K562 (cell line): ENCODE measurements around the gene EPYC. TPM values are rescaled to one million over a fixed set of nuclear protein-coding genes. Genes with fewer than 3 reads are reported as not detected.

Experiments
- ATAC-seq: fragments of 200-7000 bp; cut with Tn5 transposase; 3 replicates; pipeline ENCODE4 v1.9.1; 2020; ENCODE audit warnings: moderate library complexity
- BruUV-seq: library from RNA; stranded (reverse); fragments of 400-500 nt; replicated peaks from 2 replicates; lab custom pipeline; 2021; lab: Mats Ljungman, UMichigan
- CTCF ChIA-PET: fragments of 300-600 bp; formaldehyde crosslinking; extraction: SDS; loops from one replicate; lab custom pipeline; 2021; ENCODE audit warnings: low intra/inter-chr PET ratio; lab: Yijun Ruan, JAX
- POLR2A ChIA-PET: fragments of 300-600, 350-650 bp; sonication (Branson Sonifier 250); formaldehyde crosslinking; extraction: SDS; loops from one replicate; lab custom pipeline; 2021; ENCODE audit warnings: antibody characterized with exemption, inconsistent platforms; lab: Yijun Ruan, JAX
- DNase-seq, 4 experiments: peaks; one replicate each; pipeline versions ENCODE4 v3.0.0 to v3.0.0-alpha.2; 2011 to 2018; ENCODE audit warnings: low spot score in 3 of 4, mixed read lengths in 3 of 4; ENCODE audit errors: extremely low read depth in 1 of 4
- FAIRE-seq: peaks from 2 replicates; lab custom pipeline; 2011; peaks lifted over from hg19 to GRCh38; lab: Jason Lieb, UNC
- H2AFZ ChIP-seq: 2 replicates; pipeline ENCODE4 v1.6.0; 2011; ENCODE audit warnings: low read depth, low read length, control low read depth, inconsistent platforms
- H3K27ac ChIP-seq: fragments of 200-600 bp; 3 replicates; pipeline ENCODE4 v1.8.0; 2011; ENCODE audit warnings: low read depth, mild to moderate bottlenecking, control low read depth, inconsistent platforms, low read length, moderate library complexity, mixed read lengths; ENCODE audit errors: extremely low read depth
- H3K27me3 ChIP-seq, 2 experiments: fragments of 300-600 bp in 1 of 2; 2 replicates in 1 of 2; 3 replicates in 1 of 2; pipeline versions ENCODE4 v1.6.0 to v1.8.0; 2011; ENCODE audit warnings: inconsistent platforms in 2 of 2, low read length in 2 of 2, mild to moderate bottlenecking in 1 of 2, mixed read lengths in 1 of 2, moderate library complexity in 1 of 2; ENCODE audit not compliant: control insufficient read depth in 2 of 2, insufficient read depth in 2 of 2
- H3K36me3 ChIP-seq: fragments of 300-600 bp; 3 replicates; pipeline ENCODE4 v1.8.0; 2011; ENCODE audit warnings: mild to moderate bottlenecking, low read length, inconsistent platforms; ENCODE audit not compliant: control insufficient read depth, insufficient read depth
- H3K4me1 ChIP-seq, 2 experiments: fragments of 200-600 bp in 1 of 2; replicated peaks in 1 of 2; 2 replicates in 1 of 2; 3 replicates in 1 of 2; pipeline versions ENCODE4 v1.5.1 to v1.8.0; 2011; ENCODE audit warnings: inconsistent platforms in 2 of 2, low read length in 2 of 2, mild to moderate bottlenecking in 1 of 2, mixed read lengths in 1 of 2, moderate library complexity in 1 of 2; ENCODE audit not compliant: control insufficient read depth in 2 of 2, insufficient read depth in 2 of 2
- H3K4me2 ChIP-seq: 2 replicates; pipeline ENCODE4 v1.6.1; 2011; ENCODE audit warnings: low read length, control low read depth, inconsistent platforms, mixed read lengths; ENCODE audit not compliant: insufficient read depth
- H3K4me3 ChIP-seq: fragments of 200-600 bp; sonication (generic), shearing (Covaris generic); 2 replicates; pipeline ENCODE4 v1.5.1; 2016; ENCODE audit warnings: control low read depth, inconsistent platforms
- H3K79me2 ChIP-seq: fragments of 200-600 bp; 3 replicates; pipeline ENCODE4 v1.8.0; 2011; ENCODE audit warnings: low read length, inconsistent platforms; ENCODE audit not compliant: control insufficient read depth, insufficient read depth
- H3K9ac ChIP-seq, 2 experiments: 2 replicates each; pipeline versions ENCODE4 v1.6.0 to v1.6.1; 2011; ENCODE audit warnings: low read depth in 2 of 2, low read length in 2 of 2, control low read depth in 1 of 2, inconsistent platforms in 1 of 2, mild to moderate bottlenecking in 1 of 2, mixed read lengths in 1 of 2; ENCODE audit not compliant: insufficient read depth in 1 of 2
- H3K9me1 ChIP-seq: one replicate; pipeline ENCODE4 v1.6.0; 2011; ENCODE audit warnings: inconsistent platforms, mild to moderate bottlenecking, low read length, moderate library complexity; ENCODE audit not compliant: control insufficient read depth, insufficient read depth
- H3K9me3 ChIP-seq: replicated peaks from 2 replicates; pipeline ENCODE4 v1.5.1; 2011; ENCODE audit warnings: low read depth, low read length, inconsistent platforms; ENCODE audit not compliant: control insufficient read depth, insufficient read depth
- H4K20me1 ChIP-seq: replicated peaks from 2 replicates; pipeline ENCODE4 v1.6.1; 2011; ENCODE audit warnings: low read length, inconsistent platforms, mixed read lengths; ENCODE audit not compliant: control insufficient read depth, insufficient read depth
- BRD4 ChIP-seq: fragments of 200-600 bp; sonication (generic); IDR thresholded peaks from 2 replicates; pipeline ENCODE4 v1.6.1; 2017; ENCODE audit warnings: inconsistent platforms
- ELF4 ChIP-seq: fragments of 450-650 bp; formaldehyde crosslinking; IDR thresholded peaks from 2 replicates; pipeline ENCODE4 v1.4.0; 2022; ENCODE audit warnings: missing genetic modification characterization
- LCOR ChIP-seq: sonication (generic); formaldehyde crosslinking; IDR thresholded peaks from 2 replicates; pipeline ENCODE4 v1.8.0; 2022; ENCODE audit warnings: mild to moderate bottlenecking, missing genetic modification reagents
- NCOA6 ChIP-seq: fragments of 450-650 bp; IDR thresholded peaks from 2 replicates; pipeline ENCODE4 v1.6.1; 2017; ENCODE audit warnings: mild to moderate bottlenecking
- NR2F6 ChIP-seq: fragments of 450-650 bp; formaldehyde crosslinking; IDR thresholded peaks from 2 replicates; pipeline ENCODE4 v1.4.0; 2020; ENCODE audit warnings: mild to moderate bottlenecking
- NR4A1 ChIP-seq, 2 experiments: fragments of 250-450 bp in 1 of 2; fragments of 450-650 bp in 1 of 2; sonication (Bioruptor Pico) in 1 of 2; IDR thresholded peaks; 2 replicates each; pipeline versions ENCODE4 v1.4.0 to v1.6.1; 2016 to 2020; ENCODE audit warnings: mild to moderate bottlenecking in 2 of 2, missing compliant biosample characterization in 1 of 2, missing genetic modification characterization in 1 of 2, moderate library complexity in 1 of 2
- RFX5 ChIP-seq: IDR thresholded peaks from 2 replicates; pipeline ENCODE4 v1.6.1; 2011; ENCODE audit warnings: low read depth, mild to moderate bottlenecking, improper control_type of control experiment, low read length
- SAP30 ChIP-seq: fragments of 200-600 bp; sonication (generic); IDR thresholded peaks from 2 replicates; pipeline ENCODE4 v1.6.1; 2012; ENCODE audit warnings: borderline replicate concordance, low read depth, mild to moderate bottlenecking, moderate library complexity, low read length, control low read depth, inconsistent platforms; ENCODE audit not compliant: insufficient read depth, poor library complexity, severe bottlenecking
- SETDB1 ChIP-seq: IDR thresholded peaks from one replicate; pipeline ENCODE4 v1.6.1; 2012; ENCODE audit warnings: low read length, control low read depth, inconsistent platforms
- SRSF3 ChIP-seq: fragments of 200-400 bp; formaldehyde crosslinking; IDR thresholded peaks from 2 replicates; pipeline ENCODE4 v1.6.1; 2016; ENCODE audit warnings: mild to moderate bottlenecking, low read length, moderate library complexity; ENCODE audit not compliant: insufficient read depth
- TAL1 ChIP-seq: fragments of 450-650 bp; IDR thresholded peaks from 2 replicates; pipeline ENCODE4 v1.6.1; 2016; ENCODE audit warnings: mild to moderate bottlenecking
- ZNF589 ChIP-seq: fragments of 200-800 bp; sonication (Bioruptor generic); IDR thresholded peaks from 2 replicates; pipeline ENCODE4 v1.6.1; 2016; ENCODE audit warnings: low read depth, missing genetic modification characterization, missing compliant biosample characterization
- ZNF76 ChIP-seq: fragments of 250-450 bp; sonication (Bioruptor Pico); IDR thresholded peaks from 2 replicates; pipeline ENCODE4 v1.4.0; 2020; ENCODE audit warnings: mild to moderate bottlenecking, moderate library complexity, borderline replicate concordance
- ZNF778 ChIP-seq: fragments of 450-650 bp; formaldehyde crosslinking; IDR thresholded peaks from 2 replicates; pipeline ENCODE4 v1.4.0; 2020; ENCODE audit warnings: mild to moderate bottlenecking, moderate library complexity
- WGBS: fragments of 100-300 bp; shearing (Covaris generic); methylation state at CpG from one replicate; pipeline ENCODE4 v1.1.6; 2016; ENCODE audit warnings: low coverage, mixed read lengths; ENCODE audit not compliant: insufficient coverage; ENCODE audit errors: missing lambda C conversion rate; 5-methylcytosine and 5-hydroxymethylcytosine counted together
- in situ Hi-C: fragments of 300-500 bp; cut with MboI; formaldehyde crosslinking; loops from 4 replicates; pipeline ENCODE4 v1.15.0; 2018; ENCODE audit warnings: inconsistent platforms, mixed read lengths
- intact Hi-C: fragments of 100-400 bp; cut with micrococcal nuclease; formaldehyde crosslinking; loops from 2 replicates; pipeline ENCODE4 v1.14.2; 2022
- polyA plus RNA-seq, 8 experiments: library from polyadenylated mRNA; depleted of rRNA in 4 of 8; stranded (reverse) in 5 of 8; unstranded in 3 of 8; fragments of >200 nt; fragmentation: Nextera tagmentation in 2 of 8; fragmentation: Illumina TruSeq in 1 of 8; extraction: Ambion mirVana in 2 of 8; extraction: Trizol in 1 of 8; gene quantifications; 2 replicates each; pipeline versions ENCODE4 v1.2.1 to v1.2.3, GENCODE V29; 2011 to 2014; ENCODE audit warnings: inconsistent platforms in 1 of 8, missing spikeins in 1 of 8
- total RNA-seq, 7 experiments: library from RNA; depleted of rRNA in 6 of 7; stranded (reverse); fragments of >200 nt in 6 of 7; fragmentation: Illumina TruSeq in 2 of 7; extraction: Trizol in 2 of 7; gene quantifications; 2 replicates each; pipeline versions ENCODE4 v1.2.1 to v1.2.3, GENCODE V29; 2011 to 2021; ENCODE audit warnings: low replicate concordance in 1 of 7
- TF ChIP-seq, protein P1 (sequence below): fragments of 250-450 bp; sonication (Bioruptor Pico); IDR thresholded peaks from 2 replicates; pipeline ENCODE4 v1.8.0; 2021; ENCODE audit warnings: mild to moderate bottlenecking, moderate library complexity
- TF ChIP-seq, protein P2 (sequence below): fragments of 450-650 bp; formaldehyde crosslinking; IDR thresholded peaks from 2 replicates; pipeline ENCODE4 v1.4.0; 2022; ENCODE audit warnings: missing genetic modification characterization
- TF ChIP-seq, protein P3 (sequence below): fragments of 250-450 bp; sonication (Bioruptor Pico); IDR thresholded peaks from 2 replicates; pipeline ENCODE4 v1.8.0; 2022; ENCODE audit warnings: inconsistent platforms

The EPYC gene
- total and polyA plus RNA-seq, 9 of the 15 experiments (the other 6 are each of a cell fraction or from before 2014, with no cell fraction given): not detected

DNA sequence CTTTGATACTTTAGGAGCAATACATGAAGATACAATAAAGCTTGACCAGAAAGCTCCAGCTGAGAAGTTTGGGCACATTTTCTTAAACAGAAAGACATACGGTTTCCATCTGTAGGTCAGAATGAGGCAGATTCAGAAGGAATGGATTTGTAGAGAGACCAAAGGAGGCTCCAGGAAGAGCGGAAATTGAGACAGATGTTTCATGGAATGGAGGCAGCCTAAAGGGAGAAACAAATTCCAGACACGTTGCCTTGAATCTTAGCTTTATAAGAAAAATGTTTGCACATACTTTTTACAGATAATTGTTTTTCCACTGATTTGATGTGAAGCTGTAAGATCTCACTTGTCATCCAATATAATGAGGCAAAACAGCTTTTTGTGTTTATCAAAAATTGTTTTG is 24.8 kb downstream of the EPYC start (continued):
- TF ChIP-seq, protein P1, sequence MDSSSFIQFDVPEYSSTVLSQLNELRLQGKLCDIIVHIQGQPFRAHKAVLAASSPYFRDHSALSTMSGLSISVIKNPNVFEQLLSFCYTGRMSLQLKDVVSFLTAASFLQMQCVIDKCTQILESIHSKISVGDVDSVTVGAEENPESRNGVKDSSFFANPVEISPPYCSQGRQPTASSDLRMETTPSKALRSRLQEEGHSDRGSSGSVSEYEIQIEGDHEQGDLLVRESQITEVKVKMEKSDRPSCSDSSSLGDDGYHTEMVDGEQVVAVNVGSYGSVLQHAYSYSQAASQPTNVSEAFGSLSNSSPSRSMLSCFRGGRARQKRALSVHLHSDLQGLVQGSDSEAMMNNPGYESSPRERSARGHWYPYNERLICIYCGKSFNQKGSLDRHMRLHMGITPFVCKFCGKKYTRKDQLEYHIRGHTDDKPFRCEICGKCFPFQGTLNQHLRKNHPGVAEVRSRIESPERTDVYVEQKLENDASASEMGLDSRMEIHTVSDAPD (CRISPR knock-in tag): no peak
- TF ChIP-seq, protein P2, sequence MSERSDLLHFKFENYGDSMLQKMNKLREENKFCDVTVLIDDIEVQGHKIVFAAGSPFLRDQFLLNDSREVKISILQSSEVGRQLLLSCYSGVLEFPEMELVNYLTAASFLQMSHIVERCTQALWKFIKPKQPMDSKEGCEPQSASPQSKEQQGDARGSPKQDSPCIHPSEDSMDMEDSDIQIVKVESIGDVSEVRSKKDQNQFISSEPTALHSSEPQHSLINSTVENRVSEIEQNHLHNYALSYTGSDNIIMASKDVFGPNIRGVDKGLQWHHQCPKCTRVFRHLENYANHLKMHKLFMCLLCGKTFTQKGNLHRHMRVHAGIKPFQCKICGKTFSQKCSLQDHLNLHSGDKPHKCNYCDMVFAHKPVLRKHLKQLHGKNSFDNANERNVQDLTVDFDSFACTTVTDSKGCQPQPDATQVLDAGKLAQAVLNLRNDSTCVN: no peak

DNA sequence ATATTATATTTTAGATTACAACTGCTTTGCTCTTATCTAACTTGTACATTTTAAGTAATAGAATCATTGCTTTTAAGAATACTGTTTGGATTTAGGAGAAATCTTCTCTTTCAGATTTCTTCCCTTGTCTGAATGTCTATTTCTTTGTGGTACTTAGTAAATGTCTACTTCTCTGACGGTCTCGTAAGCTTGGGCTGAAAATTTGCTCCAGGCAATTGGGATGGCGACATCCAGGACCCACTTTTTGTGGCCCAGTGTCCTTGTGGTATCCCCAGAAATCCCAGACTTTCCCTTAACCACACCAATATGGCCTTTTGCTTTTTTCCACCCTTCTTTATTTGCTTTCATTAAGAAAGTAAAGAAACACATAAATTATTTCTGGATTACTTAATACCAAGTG is 25.8 kb downstream of the EPYC start:
- Histone ChIP-seq H4K20me1 (no peaks in the 10 kb centered on the region), H3K27me3 (no peaks in the 10 kb centered on the region), H3K4me1 (no peaks in the 10 kb centered on the region), H3K9me3 (no peaks in the 10 kb centered on the region), H3K79me2 (no peaks in the 10 kb centered on the region), H3K9ac (no peak overlapping the region), H3K9me1 (no peaks in the 10 kb centered on the region), H3K4me3 (no peak overlapping the region), H3K4me2 (no peak overlapping the region), H2AFZ (no peak overlapping the region), H3K27ac (no peak overlapping the region), H3K36me3 (no peaks in the 10 kb centered on the region)
- FAIRE-seq: no peak
- 0% methylated on average over 3 of the region's 3 CpGs for WGBS
- ChIA-PET POLR2A (no interaction called here), CTCF (no interaction called here)
- intact Hi-C loops (loop anchor here (5.0 kb wide), 3 partner anchors 128 to 378 kb away; no protein-coding TSS in a partner anchor), in situ Hi-C loops (loop anchor here (25.0 kb wide), 1 partner anchor 358 kb away; no protein-coding TSS in a partner anchor)
- BruUV-seq: no TSS peak
- no peak for DNase-seq
- no peak for ATAC-seq
- TF ChIP-seq SETDB1 (no peak), SAP30 (no peak), NCOA6 (no peak), TAL1 (no peak), SRSF3 (no peak), NR4A1 (CRISPR knock-in tag; IDR thresholded peaks at IDR 0.05) (no peak), NR4A1 (tag; IDR thresholded peaks at IDR 0.05) (no peak), RFX5 (no peak), NR2F6 (no peak), ZNF76 (CRISPR knock-in tag) (no peak), ELF4 (CRISPR knock-in tag) (no peak), ZNF589 (CRISPR knock-in tag) (no peak), BRD4 (no peak), ZNF778 (CRISPR knock-in tag) (no peak), LCOR (CRISPR knock-in tag) (no peak)
- TF ChIP-seq, protein P3, sequence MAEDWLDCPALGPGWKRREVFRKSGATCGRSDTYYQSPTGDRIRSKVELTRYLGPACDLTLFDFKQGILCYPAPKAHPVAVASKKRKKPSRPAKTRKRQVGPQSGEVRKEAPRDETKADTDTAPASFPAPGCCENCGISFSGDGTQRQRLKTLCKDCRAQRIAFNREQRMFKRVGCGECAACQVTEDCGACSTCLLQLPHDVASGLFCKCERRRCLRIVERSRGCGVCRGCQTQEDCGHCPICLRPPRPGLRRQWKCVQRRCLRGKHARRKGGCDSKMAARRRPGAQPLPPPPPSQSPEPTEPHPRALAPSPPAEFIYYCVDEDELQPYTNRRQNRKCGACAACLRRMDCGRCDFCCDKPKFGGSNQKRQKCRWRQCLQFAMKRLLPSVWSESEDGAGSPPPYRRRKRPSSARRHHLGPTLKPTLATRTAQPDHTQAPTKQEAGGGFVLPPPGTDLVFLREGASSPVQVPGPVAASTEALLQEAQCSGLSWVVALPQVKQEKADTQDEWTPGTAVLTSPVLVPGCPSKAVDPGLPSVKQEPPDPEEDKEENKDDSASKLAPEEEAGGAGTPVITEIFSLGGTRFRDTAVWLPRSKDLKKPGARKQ (CRISPR knock-in tag): no peak
